Measurements from ENCODE around the gene CACNA1B.
"Not testable (repeated sequence)": the region's sequence is repeated elsewhere in the genome, so short reads cannot be mapped to it uniquely, and the experiment has no call there.

The CACNA1B gene

GRCh38 chr9:138073408-138073807, 195.8 kb downstream of the CACNA1B start:
- DNase-seq (ENCODE audit: low read depth) = no peak

GRCh38 chr9:138073808-138074207, 196.2 kb downstream of the CACNA1B start:
- no peak for DNase-seq (ENCODE audit: low read depth)

- DNase-seq (ENCODE audit: low read depth) = no peak
These were observed 196.9 kb downstream of the CACNA1B start for GRCh38 chr9:138074516-138074915.

GRCh38 chr9:138075496-138075895, 197.9 kb downstream of the CACNA1B start:
- no peak for DNase-seq (ENCODE audit: low read depth)

- DNase-seq (ENCODE audit: low read depth) = no peak
These were observed 198.5 kb downstream of the CACNA1B start for GRCh38 chr9:138075961-138076649.

GRCh38 chr9:138076650-138077009, 199.0 kb downstream of the CACNA1B start:
- DNase-seq (ENCODE audit: low read depth) = no peak

- no peak for DNase-seq (ENCODE audit: low read depth)
These were observed 199.5 kb downstream of the CACNA1B start for GRCh38 chr9:138077126-138077525.

- no peak for DNase-seq (ENCODE audit: low read depth)
These were observed 200.4 kb downstream of the CACNA1B start for GRCh38 chr9:138077898-138078540.

- DNase-seq (ENCODE audit: low read depth) = no peak
These were observed 201.3 kb downstream of the CACNA1B start for GRCh38 chr9:138078846-138079245.

- no peak for DNase-seq (ENCODE audit: low read depth)
These were observed 203.4 kb downstream of the CACNA1B start for GRCh38 chr9:138080979-138081378.

GRCh38 chr9:138082918-138083636, 205.5 kb downstream of the CACNA1B start:
- DNase-seq (ENCODE audit: low read depth) = no peak

- DNase-seq (ENCODE audit: low read depth) = no peak
These were observed 206.3 kb downstream of the CACNA1B start for GRCh38 chr9:138083873-138084272.

- DNase-seq (ENCODE audit: low read depth) = no peak
These were observed 208.0 kb downstream of the CACNA1B start for GRCh38 chr9:138085568-138085967.

- not testable (repeated sequence) for DNase-seq (ENCODE audit: low read depth)
These were observed 214.5 kb downstream of the CACNA1B start for GRCh38 chr9:138092057-138092456.

GRCh38 chr9:138094028-138094427, 216.4 kb downstream of the CACNA1B start:
- DNase-seq (ENCODE audit: low read depth) = no peak

- no peak for DNase-seq (ENCODE audit: low read depth)
These were observed 218.4 kb downstream of the CACNA1B start for GRCh38 chr9:138095813-138096518.

GRCh38 chr9:138096519-138096845, 218.9 kb downstream of the CACNA1B start:
- DNase-seq (ENCODE audit: low read depth) = no peak

GRCh38 chr9:138097501-138097991, 220.0 kb downstream of the CACNA1B start:
- DNase-seq (ENCODE audit: low read depth) = no peak

- DNase-seq (ENCODE audit: low read depth) = no peak
These were observed 220.7 kb downstream of the CACNA1B start for GRCh38 chr9:138098116-138098907.

- no peak for DNase-seq (ENCODE audit: low read depth)
These were observed 221.6 kb downstream of the CACNA1B start for GRCh38 chr9:138098908-138099791.

Data from stimulated activated CD4-positive, alpha-beta T cell treated with anti-CD3 and anti-CD28 coated beads, Interleukin-2, amount 100 ng/mL, for 4 hours (primary cell).